GM21723 (cell line): ENCODE results near the gene TOX4.

Experiments
- ATAC-seq: cut with Tn5 transposase; IDR thresholded peaks from one replicate; pipeline ENCODE4 v1.9.1; 2021; ENCODE audit warnings: mild to moderate bottlenecking, moderate library complexity; ENCODE audit not compliant: unreplicated experiment

TOX4 gene

DNA sequence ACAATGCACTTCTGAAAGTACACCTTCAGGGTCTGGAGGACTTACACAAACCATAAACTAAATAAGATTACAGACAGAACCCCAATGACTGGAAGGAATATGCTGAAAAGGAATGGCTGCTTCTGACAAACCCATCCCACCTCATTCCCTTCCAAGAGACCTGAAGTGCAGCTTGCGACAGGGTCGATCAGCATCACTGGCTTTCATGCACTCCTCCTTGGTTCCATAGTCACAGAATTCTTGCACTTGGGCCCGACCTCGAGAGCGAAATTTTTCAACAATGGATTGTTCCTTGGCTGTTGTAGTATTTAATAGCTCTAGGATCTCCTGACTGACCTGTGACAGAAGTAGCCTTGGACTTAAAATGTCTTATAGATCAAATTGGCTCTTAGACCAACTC lies 24.6 kb downstream of the TOX4 start:
- ATAC-seq: no peak

DNA sequence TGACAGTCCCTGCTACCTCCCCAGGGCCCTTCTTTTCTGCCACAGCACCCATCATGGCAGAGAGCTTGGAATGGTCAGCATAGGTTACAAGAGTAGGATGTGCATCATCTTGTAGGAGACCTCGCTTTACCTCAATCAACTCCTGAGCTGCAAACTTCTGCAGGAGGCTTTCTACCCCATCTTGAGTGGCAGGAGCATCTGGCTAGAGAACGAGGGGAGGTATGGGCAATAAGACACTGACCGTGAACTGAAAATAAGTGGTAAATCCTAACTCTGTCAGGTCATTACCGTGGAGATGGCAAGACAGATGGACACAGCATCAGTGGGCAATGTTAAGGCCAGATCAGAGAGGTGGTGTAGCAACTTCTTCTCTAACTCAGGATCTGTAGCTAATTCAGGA lies 26.4 kb downstream of the TOX4 start:
- ATAC-seq: no peak

DNA sequence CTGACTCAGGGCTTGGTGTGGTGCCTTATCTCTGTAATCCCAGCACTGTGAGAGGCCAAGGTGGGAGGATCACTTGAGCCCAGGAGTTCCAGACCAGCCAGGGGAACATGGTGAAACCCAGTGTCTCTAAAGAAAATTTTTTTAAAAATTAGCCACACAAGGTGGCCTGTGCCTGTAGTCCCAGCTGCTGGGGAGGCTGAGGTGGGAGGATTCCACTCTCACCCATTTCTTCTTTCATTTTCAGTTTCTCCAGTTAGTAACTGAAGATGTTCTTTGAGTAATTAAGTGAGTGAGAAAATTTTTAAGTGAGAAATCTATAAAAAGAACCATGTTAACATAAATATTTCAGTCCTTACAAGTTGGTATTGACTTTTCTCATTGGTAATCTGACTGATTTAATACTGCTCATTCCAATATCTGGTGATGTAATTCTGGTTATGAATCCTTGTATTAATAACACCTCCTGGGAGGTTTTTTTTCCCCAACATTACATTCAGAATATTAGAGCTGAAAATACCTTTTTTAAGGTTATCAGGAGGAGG lies 28.1 kb downstream of the TOX4 start:
- peak; percentile 88 for ATAC-seq

DNA sequence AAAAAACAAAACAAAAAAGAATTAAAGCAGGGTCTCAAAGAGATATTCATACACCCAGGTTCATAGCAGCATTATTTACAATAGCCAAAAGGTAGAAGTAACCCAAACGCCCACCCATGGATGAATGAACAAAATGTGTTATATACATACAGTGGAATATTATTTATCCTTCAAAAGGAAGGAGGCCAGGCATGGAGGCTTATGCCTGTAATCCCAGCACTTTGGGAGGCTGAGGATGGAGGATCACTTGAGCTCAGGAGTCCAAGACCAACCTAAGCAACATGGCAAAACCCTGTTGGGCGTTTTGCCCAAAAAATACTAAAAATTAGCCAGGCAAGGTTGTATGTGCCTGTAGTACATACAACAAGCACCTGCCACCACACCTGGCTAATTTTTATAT lies 29.6 kb downstream of the TOX4 start:
- no peak for ATAC-seq

DNA sequence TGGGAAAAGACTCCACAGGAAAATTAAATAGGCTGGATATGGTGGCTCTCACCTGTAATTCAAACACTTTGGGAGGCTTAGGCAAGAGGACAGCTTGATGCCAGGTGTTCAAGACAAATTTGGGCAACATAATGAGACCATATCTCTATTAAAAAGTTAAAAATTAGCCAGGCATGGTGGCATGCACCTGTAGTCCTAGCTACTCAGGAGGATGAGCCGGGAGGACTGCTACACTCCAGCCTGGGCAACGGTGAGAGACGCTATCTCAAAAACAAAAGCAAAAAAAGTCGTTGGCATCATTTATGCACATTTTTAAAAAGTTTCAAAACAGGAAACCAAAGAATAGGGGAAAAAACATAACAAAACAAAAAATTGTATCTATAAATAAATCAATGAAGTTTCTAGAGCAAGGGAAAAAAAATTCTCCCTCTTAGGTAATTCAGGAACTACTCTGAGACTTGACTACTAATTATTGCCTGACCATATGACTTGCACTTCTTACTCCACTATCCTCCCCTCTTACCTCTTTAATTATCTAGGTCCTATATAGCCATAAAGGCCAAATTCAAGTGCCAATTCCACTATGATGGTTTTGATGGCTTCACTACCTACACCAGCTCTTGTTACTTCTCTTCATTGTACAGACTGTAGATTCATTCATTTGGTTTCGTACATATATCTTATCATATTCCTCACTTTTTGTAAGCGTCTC lies 32.6 kb downstream of the TOX4 start:
- ATAC-seq: no peak

DNA sequence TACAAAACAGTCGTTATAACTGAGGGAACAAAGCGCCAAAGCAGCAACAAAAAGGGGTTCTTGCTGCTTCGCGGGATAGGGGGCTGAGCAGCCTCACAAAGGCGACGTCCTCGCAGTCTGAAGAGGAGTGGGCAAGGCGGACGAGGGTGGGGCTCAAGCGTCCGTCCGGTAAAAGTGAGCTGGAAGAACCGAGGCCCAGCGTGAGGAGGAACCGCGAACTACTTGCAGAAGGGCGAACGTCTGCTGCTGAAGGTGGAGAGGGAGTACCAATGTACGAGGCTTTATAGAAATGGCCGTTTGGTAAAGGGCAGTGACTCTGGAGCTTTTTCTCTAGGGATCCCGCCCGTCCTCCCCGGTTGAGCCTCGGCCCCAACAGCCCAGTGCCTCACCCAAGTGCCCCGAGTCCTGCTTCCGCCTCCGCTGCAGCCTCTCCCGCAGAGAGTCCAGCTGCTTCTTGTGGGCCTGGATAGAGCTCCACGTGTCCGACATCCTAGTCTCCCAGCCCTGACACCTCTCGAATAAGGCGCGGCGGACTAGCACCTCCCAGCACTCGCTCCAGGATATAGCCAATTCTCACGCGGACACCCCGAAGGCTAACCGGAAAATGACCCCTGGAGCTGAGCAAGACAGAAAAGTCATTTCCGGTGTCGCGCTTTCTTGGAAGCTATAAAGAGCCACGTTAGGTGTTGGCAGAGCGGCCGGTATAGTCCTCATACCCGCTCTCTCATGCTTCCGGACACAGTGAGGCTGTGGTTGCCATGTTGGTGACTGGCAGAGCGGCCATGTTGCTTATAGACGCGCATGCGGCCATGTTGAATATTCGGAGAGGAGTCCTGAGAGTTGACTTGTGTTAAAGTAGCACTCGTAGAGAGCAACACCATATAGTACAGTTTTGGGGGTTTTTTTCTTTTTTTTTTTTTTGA lies 34.0 kb downstream of the TOX4 start, which contains the start of gene METTL3:
Gene METTL3, minus strand, starts transcription at position 606 of the 923 bp plus-strand sequence. Its CDS starts 117 bp downstream, at position 489.
- ATAC-seq: peak; percentile 98

DNA sequence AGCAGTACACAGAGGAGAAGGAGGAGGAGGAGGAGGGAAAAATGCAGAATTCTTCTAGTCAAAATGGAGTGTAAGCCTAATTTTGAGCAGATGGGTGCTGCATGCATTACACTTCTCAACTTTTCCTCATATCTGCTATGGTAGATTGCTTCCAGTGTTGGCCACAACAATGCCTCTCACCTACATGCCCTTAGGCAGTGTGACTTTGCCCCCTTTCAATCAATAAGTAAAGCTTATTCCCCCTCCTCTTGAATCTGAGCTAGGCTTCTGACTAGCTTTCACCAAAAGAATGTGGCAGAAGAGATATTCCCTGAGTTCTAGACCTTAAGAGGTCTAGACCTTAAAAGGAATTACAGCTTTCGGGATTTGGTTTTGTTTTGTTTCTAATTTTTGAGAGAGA lies 37.3 kb downstream of the TOX4 start:
- ATAC-seq: no peak

DNA sequence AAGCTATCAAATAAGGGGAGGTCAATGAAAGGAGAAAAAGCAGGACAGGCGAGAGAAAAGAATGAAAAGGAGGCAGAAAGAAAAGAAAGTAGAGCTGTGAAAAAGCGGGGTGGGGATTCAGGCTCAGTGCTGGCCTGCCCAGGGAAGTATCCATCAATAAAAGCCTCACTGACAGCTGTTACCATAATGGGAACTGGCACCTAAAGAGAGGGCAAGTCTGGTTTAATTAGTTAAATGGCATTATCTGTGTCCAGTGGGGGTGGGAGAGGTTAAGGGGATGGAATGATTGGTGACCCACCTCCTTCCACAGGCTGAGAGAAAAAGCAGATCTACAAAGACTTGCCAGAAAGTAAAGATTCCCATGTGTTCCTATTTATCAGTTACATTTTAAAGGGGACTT lies 41.7 kb downstream of the TOX4 start:
- ATAC-seq: no peak

DNA sequence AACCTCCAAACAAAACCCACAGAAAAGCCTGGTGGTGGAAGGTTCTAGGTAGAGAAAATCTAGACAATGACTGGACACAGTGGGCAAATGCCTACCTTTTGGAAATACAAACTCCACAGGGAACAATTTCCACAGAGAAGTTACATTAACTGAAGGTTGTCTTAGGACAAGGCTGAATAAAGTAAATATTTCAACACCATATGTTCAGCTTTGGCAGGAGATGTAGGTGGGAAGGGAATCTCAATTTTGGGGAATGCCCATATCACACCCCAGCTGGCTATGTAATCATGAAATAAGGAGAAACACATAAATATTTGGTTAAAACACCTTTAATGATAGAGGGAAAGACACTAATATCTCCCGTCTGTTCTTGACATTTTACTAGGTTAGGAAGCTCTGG lies 43.8 kb downstream of the TOX4 start:
- ATAC-seq: no peak

DNA sequence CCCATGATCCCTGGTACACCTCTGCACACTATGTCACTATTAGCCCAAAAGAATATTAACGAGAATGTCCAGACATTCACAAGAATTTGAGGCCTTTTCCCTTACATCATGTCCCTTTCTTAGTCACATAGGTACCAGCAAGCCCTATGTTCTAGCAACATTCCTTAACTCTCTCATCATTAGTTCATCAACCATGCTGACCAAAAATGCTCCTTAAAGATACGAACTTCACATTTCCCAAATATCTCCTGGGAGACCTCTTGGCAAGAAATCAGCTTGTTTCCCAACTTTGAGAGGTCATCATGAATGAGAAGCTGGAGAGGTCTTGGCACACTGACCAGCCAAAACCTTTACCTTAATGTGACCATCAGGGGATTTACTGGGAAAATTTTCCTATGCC lies 44.5 kb downstream of the TOX4 start:
- no peak for ATAC-seq

DNA sequence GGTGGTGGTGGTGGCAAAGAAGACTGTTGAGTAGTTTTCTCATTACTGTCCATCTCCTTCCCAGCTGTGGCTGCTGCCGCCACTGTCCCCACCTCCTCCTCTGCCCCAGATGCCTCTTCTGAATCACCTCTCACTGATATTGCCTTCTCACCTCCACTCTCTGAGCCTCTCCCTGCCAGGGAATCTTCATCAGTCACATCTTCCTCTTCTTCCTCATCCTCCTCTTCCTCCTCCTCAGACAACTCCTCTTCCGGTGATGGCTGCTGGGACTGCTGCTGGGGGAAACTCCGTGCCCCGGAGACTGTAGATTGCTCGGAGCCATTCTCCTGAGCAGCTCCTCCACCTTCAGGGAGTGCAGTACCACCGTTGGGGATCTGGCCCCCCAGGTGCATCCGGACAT lies 46.2 kb downstream of the TOX4 start:
- ATAC-seq: no peak

DNA sequence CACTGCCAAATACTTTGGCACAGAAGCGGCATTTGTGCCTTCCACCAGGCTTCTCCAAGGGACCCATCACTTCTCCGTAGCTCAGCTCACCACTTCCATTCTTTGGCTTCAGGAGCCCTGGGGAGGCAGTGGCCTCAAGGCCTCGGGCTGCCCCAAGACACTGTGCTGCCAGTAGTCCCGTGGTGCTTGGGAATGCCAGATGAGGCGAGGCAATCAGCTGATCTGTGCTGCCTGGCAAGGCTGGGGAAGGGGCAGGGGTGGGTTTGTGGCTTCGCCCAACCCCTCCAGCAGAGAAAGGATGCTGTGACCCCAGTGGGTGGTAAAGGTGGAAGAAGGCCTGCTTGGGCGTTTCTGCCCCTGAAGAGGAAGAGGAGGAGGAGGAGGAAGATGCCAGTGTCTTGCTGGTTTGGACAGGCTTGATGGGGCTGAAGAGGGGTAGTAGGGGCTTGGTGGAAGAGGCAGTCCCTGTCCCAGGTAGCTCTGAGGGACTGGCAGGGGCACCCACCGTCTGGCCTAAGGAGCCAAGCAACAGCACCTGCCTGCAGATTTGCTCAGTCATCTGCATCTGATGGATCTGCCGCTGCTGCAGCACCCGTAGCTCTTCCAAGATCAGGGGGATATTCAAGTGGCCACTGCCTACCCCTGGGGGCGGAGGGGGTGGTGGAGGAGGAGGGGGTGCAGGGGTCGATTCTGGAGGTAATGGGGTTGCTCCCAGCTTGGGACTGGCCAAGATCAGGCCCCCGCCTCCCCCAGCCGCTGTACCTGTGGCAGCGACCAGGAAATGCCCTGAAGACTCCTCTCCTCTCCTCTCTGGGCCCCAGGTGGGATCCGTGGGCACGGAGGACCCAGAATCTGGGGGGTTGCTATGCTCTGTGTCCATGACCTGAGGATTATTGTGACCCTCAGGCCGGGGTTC lies 47.8 kb downstream of the TOX4 start:
- no peak for ATAC-seq

DNA sequence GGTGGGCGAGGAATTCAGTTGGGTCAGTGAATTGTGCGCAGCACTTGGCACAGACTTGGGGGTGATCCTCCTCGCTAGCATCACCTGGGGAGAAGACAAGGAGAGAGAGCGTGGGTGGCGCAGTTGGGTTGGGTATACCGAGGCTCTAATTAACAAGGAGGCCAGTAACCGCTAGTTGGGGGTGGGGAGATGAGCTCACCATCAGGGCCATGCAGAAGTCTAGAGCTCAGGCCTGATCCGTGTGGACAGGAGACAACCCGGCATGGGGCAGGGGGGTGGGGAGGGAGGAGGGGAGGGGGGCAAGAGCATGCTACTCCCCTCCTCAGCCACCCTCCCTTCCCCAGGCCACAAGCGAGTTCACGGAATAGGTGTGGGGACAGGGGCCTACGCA lies 48.6 kb downstream of the TOX4 start:
- ATAC-seq: no peak

DNA sequence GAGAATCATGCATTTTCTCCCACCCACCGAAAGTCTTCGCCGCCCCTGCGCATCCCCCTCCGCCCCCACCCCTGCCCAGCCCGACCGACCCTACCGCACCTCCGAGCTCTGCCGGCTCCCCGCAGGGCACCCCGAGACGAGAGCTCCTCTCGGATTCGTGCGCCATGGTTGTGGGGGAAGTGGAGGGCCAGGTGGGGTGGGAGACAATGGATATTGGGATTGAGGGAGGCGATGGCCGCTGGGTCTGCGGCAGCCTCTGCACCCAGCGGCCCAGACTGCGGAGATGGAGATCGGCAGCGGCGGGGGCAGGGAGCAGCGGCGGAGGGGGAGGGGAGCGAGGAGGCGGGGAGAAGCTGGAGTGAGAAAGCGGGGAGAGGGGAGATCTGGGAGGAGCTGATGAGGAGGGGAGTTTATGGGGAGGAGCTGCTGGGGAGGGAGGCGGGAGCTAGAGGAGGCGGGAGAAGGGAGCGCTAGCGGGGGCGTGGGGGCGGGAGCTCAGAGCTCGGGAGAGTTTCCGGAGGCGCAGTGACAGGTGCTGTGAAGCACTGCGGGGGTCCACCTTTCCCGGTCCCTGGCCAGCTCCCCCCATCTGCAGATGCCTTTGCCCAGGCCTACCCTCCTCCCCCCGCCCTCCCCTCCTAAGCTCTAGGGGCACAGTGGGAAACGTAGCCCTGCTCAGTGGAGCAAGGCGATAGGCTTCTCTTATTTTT lies 49.1 kb downstream of the TOX4 start, which contains the start of gene SALL2:
Gene SALL2, minus strand, starts transcription at position 385 of the 710 bp plus-strand sequence. Its CDS starts 219 bp downstream, at position 166.
- ATAC-seq: no peak

DNA sequence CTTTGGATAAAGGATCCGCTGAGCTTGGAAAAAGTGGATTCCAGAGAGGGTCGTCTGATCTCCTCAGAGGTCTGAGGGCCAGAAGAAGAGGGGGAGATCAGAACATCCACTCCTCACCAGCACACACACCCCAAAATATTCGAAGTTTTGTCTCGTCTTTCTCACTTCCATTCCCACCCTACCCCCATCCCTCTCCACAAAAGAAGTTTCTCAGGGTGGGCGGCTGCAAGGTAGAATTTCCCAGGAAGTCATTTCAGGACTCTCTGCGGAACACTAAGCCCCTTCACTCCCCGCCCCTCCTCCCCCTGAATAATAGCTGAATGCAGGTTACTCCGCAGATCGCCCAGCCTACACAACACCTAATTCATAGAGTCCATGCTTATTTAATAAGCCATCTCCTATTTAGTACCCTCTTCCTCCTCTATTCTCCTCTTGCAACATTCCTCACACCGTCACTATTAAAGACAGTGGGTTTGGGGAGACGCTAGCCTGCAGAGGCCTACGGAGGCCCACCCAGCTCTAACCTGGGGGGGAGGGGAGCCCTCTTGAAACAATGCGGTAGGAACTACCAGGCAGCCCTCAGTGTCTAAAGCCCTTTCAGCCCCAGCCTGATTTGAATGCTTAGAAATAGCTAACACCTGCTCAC lies 49.8 kb downstream of the TOX4 start:
- no peak for ATAC-seq

DNA sequence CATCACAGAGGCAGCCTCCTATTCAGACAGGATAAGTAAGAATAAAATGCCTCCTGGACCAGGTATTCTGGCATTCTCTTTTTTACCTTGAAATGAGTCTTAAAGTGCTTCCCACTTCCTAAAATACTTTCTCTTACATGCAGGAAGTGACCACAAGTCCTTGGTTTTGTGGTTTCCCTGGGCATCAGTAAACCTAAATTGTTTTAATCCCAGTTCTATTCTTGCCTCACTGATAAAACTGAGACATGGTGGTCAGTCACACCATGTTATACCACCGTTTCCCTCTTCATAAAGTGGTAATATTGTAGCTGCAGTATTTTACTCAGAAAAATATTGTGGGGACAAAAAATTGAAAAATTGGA lies 50.3 kb downstream of the TOX4 start:
- no peak for ATAC-seq

DNA sequence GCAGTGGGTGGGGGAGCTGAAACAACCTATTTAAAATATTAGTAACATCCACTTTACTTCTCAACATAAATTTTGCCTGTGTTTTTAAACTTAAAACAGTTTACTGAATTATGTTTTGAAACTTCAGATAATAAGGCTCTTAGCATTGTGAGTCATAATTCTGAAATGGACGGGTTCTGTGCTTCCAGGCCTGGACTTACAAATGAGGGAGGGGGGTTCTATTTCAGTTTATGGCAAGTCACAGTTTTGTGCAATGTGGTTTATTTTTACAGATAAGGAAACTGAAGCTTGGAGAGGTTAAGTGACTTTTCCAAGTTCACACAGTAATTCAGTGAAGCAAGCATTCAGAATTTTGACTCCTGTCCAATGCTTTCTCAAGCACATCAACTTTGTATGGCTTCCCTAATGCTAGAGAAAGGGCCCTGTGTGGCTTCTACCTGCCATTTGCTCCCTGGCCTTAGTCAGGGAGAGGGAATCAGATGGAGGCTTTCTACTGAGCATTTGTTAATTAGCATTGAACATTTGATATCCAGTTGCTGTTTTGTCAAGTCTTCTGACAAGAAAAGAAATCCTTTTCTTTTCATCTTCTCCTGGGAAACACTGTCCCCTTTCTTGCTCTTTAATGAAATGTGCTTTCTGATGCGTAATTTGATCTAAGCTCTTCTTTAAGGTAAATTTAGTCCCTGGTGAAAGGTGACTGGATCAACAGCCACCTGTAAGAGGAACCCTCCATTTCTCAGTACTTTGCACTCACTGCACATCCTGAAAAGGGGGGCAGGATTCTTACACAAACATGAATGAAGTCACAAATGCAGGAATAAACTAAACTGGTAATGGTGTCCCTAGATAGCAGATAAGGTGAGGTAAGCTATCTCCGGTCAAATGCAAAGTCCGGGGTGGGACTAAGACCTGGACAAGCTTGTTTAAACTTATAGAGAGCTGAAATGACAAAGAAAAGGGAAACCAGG lies 51.7 kb downstream of the TOX4 start:
- ATAC-seq: no peak

DNA sequence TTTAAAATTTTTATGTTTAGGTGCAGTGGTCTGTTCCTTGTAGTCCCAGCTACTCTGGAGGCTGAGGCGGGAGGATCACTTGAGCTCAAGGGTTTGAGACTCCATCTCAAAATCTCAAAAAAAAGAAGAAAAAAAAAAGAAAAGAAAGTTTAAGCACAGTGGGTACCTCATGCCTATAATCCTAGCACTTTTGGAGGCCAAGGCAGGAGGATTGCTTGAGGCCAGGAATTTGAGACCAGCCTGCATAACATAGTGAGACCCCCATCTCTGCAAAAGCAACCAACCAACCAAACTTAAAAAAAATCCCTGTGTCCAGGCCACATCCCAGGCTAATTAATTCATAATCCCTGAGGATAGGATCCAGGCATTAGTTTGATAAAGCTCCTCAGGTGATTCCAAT lies 52.5 kb downstream of the TOX4 start:
- ATAC-seq: no peak
